DOHH2 (cell line): ENCODE results near the gene IGFLR1.

Source experiments
- EZH2phosphoT487 ChIP-seq: fragments of 200-600 bp; sonication (generic); IDR thresholded peaks from 2 replicates; pipeline ENCODE4 v1.6.1; 2017; ENCODE audit warnings: borderline replicate concordance, mild to moderate bottlenecking, antibody characterized with exemption, low read length, moderate library complexity, mixed read lengths
- TF ChIP-seq, protein P1 (sequence below): fragments of 200-600 bp; sonication (generic); IDR thresholded peaks from one replicate; pipeline ENCODE4 v1.5.1; 2014; ENCODE audit warnings: antibody characterized with exemption, mild to moderate bottlenecking, low read depth, low read length; ENCODE audit not compliant: poor library complexity, severe bottlenecking

DNA sequence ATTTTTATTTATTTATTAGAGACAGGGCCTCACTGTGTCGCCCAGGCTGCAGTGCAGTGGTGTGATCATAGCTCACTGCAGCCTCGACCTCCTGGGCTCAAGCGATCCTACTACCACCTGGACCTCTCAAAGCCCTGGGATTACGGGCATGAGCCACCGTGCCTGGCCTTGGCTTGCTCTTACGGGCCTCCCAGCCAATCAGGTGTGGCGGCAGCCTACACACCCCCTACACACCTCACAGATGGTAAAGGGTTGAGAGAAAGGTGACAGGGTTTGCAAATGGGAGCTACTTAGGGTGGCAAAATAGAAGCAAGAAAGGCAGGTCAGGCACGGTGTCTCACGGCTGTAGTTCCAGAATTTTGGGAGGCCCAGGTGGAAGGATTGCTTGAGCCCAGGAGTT lies 38.9 kb downstream of the IGFLR1 start:
- TF ChIP-seq, protein P1, sequence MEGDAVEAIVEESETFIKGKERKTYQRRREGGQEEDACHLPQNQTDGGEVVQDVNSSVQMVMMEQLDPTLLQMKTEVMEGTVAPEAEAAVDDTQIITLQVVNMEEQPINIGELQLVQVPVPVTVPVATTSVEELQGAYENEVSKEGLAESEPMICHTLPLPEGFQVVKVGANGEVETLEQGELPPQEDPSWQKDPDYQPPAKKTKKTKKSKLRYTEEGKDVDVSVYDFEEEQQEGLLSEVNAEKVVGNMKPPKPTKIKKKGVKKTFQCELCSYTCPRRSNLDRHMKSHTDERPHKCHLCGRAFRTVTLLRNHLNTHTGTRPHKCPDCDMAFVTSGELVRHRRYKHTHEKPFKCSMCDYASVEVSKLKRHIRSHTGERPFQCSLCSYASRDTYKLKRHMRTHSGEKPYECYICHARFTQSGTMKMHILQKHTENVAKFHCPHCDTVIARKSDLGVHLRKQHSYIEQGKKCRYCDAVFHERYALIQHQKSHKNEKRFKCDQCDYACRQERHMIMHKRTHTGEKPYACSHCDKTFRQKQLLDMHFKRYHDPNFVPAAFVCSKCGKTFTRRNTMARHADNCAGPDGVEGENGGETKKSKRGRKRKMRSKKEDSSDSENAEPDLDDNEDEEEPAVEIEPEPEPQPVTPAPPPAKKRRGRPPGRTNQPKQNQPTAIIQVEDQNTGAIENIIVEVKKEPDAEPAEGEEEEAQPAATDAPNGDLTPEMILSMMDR = no peak
- TF ChIP-seq EZH2phosphoT487 = no peak
